Astrocyte (in vitro differentiated cells and primary cell): Measurements from ENCODE around the gene UGDH. TPM values are rescaled to one million over a fixed set of nuclear protein-coding genes. Genes with fewer than 3 reads are reported as not detected.

ENCODE experiments used
- DNase-seq: peaks from one replicate; pipeline ENCODE4 v3.0.0-alpha.2; 2010; ENCODE audit warnings: low read depth
- FAIRE-seq: peaks from 2 replicates; lab custom pipeline; 2011; peaks lifted over from hg19 to GRCh38; lab: Jason Lieb, UNC
- H2AFZ ChIP-seq: 2 replicates; pipeline ENCODE4 v1.6.0; 2012; ENCODE audit warnings: low read depth, low read length, inconsistent platforms
- H3K27ac ChIP-seq: 2 replicates; pipeline ENCODE4 v1.5.1; 2011; ENCODE audit warnings: low read depth, low read length, inconsistent platforms
- H3K27me3 ChIP-seq: 2 replicates; pipeline ENCODE4 v1.6.0; 2011; ENCODE audit warnings: low read length, inconsistent platforms; ENCODE audit not compliant: insufficient read depth
- H3K36me3 ChIP-seq: 2 replicates; pipeline ENCODE4 v1.5.1; 2011; ENCODE audit warnings: low read length, inconsistent platforms; ENCODE audit not compliant: insufficient read depth
- H3K4me1 ChIP-seq: 2 replicates; pipeline ENCODE4 v1.5.1; 2011; ENCODE audit warnings: low read length, inconsistent platforms; ENCODE audit not compliant: insufficient read depth
- H3K4me2 ChIP-seq: 2 replicates; pipeline ENCODE4 v1.6.0; 2012; ENCODE audit warnings: low read length, inconsistent platforms
- H3K4me3 ChIP-seq: 2 replicates; pipeline ENCODE4 v1.5.1; 2011; ENCODE audit warnings: low read depth, mild to moderate bottlenecking, low read length, inconsistent platforms; ENCODE audit not compliant: insufficient read depth
- H3K79me2 ChIP-seq: 2 replicates; pipeline ENCODE4 v1.6.0; 2012; ENCODE audit warnings: mild to moderate bottlenecking, low read length, inconsistent platforms; ENCODE audit not compliant: insufficient read depth
- H3K9ac ChIP-seq: 2 replicates; pipeline ENCODE4 v1.6.0; 2012; ENCODE audit warnings: mild to moderate bottlenecking, low read length, inconsistent platforms
- H3K9me3 ChIP-seq: 2 replicates; pipeline ENCODE4 v1.5.1; 2012; ENCODE audit warnings: low read depth, mild to moderate bottlenecking, low read length, inconsistent platforms; ENCODE audit not compliant: insufficient read depth
- H4K20me1 ChIP-seq: 2 replicates; pipeline ENCODE4 v1.6.0; 2012; ENCODE audit warnings: low read length, inconsistent platforms; ENCODE audit not compliant: insufficient read depth
- H3K27ac Mint-ChIP-seq: one replicate; pipeline ENCODE4 v1.8.0; 2021; ENCODE audit warnings: mild to moderate bottlenecking, mixed read lengths; ENCODE audit not compliant: unreplicated experiment
- H3K27me3 Mint-ChIP-seq: one replicate; pipeline ENCODE4 v1.8.0; 2021; ENCODE audit warnings: low read depth, mixed read lengths; ENCODE audit not compliant: unreplicated experiment
- H3K36me3 Mint-ChIP-seq: one replicate; pipeline ENCODE4 v1.8.0; 2021; ENCODE audit warnings: low read depth, mixed read lengths; ENCODE audit not compliant: unreplicated experiment
- H3K4me1 Mint-ChIP-seq: one replicate; pipeline ENCODE4 v1.8.0; 2021; ENCODE audit warnings: low read depth, mixed read lengths; ENCODE audit not compliant: unreplicated experiment
- H3K4me3 Mint-ChIP-seq: one replicate; pipeline ENCODE4 v1.8.0; 2021; ENCODE audit warnings: mild to moderate bottlenecking, moderate library complexity, mixed read lengths; ENCODE audit not compliant: unreplicated experiment
- H3K9me3 Mint-ChIP-seq: one replicate; pipeline ENCODE4 v1.8.0; 2021; ENCODE audit warnings: mild to moderate bottlenecking, mixed read lengths; ENCODE audit not compliant: unreplicated experiment
- EZH2 ChIP-seq: IDR thresholded peaks from 2 replicates; pipeline ENCODE4 v1.6.1; 2012; ENCODE audit warnings: mild to moderate bottlenecking, low read length, inconsistent platforms; ENCODE audit not compliant: insufficient read depth
- total RNA-seq: library from RNA; stranded (reverse); gene quantifications from 2 replicates; pipeline ENCODE4 v1.2.1, GENCODE V29; 2021
- TF ChIP-seq, protein P1 (sequence below): IDR thresholded peaks from 2 replicates; pipeline ENCODE4 v1.5.1; 2011; ENCODE audit warnings: low read depth, mild to moderate bottlenecking, inconsistent platforms, low read length, moderate library complexity; ENCODE audit not compliant: insufficient read depth

The UGDH gene
- total RNA-seq, 1 donor from 2014 or later: 114 TPM

DNA sequence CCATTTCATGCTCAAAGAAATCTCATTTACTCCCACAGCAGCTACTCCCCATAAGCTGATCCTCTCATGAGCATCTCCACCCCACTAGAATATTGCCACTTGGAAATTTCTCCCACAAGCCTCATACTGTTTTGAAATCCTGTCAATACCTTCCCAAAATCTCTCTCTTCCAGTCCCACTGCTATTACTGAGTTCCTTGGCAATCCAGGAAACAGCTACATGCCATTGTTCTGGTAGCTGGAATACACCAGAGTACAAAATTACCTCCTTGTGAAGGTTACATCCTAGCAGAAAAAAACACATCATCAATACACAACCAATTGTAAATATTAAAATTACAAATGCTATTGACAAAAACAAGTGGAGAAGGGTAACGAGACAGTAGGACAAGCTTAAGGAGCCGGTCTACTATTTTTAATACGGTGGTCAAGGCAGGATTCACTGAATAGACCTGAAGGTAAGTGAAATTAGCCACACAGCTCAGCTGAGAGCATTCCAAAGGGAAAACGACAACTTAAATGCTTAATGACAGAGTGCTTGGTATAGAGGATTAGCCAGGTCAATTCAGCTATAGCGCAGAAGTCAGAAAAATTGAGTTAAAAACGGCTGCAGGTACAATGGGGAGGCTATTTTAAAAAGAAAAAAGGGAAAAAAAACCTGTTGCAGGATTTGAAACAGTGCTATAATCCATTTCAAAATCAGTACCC is 74.9 kb downstream of the UGDH start:
- FAIRE-seq (no peak), DNase-seq (no peak)
- Mint-ChIP-seq H3K4me3 (peak overlapping the region; percentile 15), H3K9me3 (no peaks in the 10 kb centered on the region), H3K4me1 (peaks cover 29% of the 10 kb centered on the region), H3K27ac (no peak overlapping the region), H3K36me3 (peaks cover 28% of the 10 kb centered on the region), H3K27me3 (no peaks in the 10 kb centered on the region)
- H3K36me3 ChIP-seq: peaks cover 56% of the 10 kb centered on the region
- H3K9ac ChIP-seq: no peak overlapping the region
- TF ChIP-seq, protein P1, sequence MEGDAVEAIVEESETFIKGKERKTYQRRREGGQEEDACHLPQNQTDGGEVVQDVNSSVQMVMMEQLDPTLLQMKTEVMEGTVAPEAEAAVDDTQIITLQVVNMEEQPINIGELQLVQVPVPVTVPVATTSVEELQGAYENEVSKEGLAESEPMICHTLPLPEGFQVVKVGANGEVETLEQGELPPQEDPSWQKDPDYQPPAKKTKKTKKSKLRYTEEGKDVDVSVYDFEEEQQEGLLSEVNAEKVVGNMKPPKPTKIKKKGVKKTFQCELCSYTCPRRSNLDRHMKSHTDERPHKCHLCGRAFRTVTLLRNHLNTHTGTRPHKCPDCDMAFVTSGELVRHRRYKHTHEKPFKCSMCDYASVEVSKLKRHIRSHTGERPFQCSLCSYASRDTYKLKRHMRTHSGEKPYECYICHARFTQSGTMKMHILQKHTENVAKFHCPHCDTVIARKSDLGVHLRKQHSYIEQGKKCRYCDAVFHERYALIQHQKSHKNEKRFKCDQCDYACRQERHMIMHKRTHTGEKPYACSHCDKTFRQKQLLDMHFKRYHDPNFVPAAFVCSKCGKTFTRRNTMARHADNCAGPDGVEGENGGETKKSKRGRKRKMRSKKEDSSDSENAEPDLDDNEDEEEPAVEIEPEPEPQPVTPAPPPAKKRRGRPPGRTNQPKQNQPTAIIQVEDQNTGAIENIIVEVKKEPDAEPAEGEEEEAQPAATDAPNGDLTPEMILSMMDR: no peak
- TF ChIP-seq EZH2: no peak
- peaks cover 45% of the 10 kb centered on the region for H3K79me2 ChIP-seq
- no peaks in the 10 kb centered on the region for H3K27me3 ChIP-seq
- H3K27ac ChIP-seq: no peak overlapping the region
- no peak overlapping the region for H3K4me2 ChIP-seq
- peaks cover 16% of the 10 kb centered on the region for H3K4me1 ChIP-seq
- H2AFZ ChIP-seq: no peak overlapping the region
- peaks cover 84% of the 10 kb centered on the region for H4K20me1 ChIP-seq
- H3K9me3 ChIP-seq: no peaks in the 10 kb centered on the region
- H3K4me3 ChIP-seq: no peak overlapping the region

GRCh38 chr4:39451423-39452023 is 75.7 kb downstream of the UGDH start:
- Histone ChIP-seq H3K79me2 (peaks cover 37% of the 10 kb centered on the region), H3K27me3 (no peaks in the 10 kb centered on the region), H4K20me1 (peaks cover 76% of the 10 kb centered on the region), H3K4me1 (peaks cover 10% of the 10 kb centered on the region), H3K4me2 (no peak overlapping the region), H2AFZ (no peak overlapping the region), H3K9ac (no peak overlapping the region), H3K9me3 (no peaks in the 10 kb centered on the region), H3K27ac (no peak overlapping the region), H3K4me3 (no peak overlapping the region), H3K36me3 (peaks cover 48% of the 10 kb centered on the region)
- no peaks in the 10 kb centered on the region for H3K9me3 Mint-ChIP-seq
- TF ChIP-seq EZH2: no peak
- TF ChIP-seq, protein P1: no peak
- peaks cover 23% of the 10 kb centered on the region for H3K36me3 Mint-ChIP-seq
- FAIRE-seq (no peak), DNase-seq (no peak)
- H3K27ac Mint-ChIP-seq: peak overlapping the region; percentile 51
- H3K4me3 Mint-ChIP-seq: no peak overlapping the region
- H3K27me3 Mint-ChIP-seq: no peaks in the 10 kb centered on the region
- H3K4me1 Mint-ChIP-seq: peaks cover 24% of the 10 kb centered on the region

- Mint-ChIP-seq H3K27me3 (no peaks in the 10 kb centered on the region), H3K27ac (peak overlapping the region; percentile 26), H3K4me1 (peaks cover 19% of the 10 kb centered on the region), H3K36me3 (peaks cover 20% of the 10 kb centered on the region), H3K9me3 (no peaks in the 10 kb centered on the region), H3K4me3 (peak overlapping the region; percentile 25)
- H3K27ac ChIP-seq: no peak overlapping the region
- H3K4me2 ChIP-seq: no peak overlapping the region
- H3K27me3 ChIP-seq: no peaks in the 10 kb centered on the region
- TF ChIP-seq, protein P1: no peak
- TF ChIP-seq EZH2: no peak
- H3K79me2 ChIP-seq: peaks cover 28% of the 10 kb centered on the region
- FAIRE-seq (no peak), DNase-seq (no peak)
- no peak overlapping the region for H2AFZ ChIP-seq
- peaks cover 6% of the 10 kb centered on the region for H3K4me1 ChIP-seq
- peaks cover 67% of the 10 kb centered on the region for H4K20me1 ChIP-seq
- no peaks in the 10 kb centered on the region for H3K9me3 ChIP-seq
- H3K36me3 ChIP-seq: peaks cover 43% of the 10 kb centered on the region
- H3K9ac ChIP-seq: no peak overlapping the region
- H3K4me3 ChIP-seq: no peak overlapping the region
These were observed 76.6 kb downstream of the UGDH start for GRCh38 chr4:39450618-39451017.
